A673 (cell line): ENCODE measurements around the gene SRGAP1. TPM values are rescaled to one million over a fixed set of nuclear protein-coding genes. Genes with fewer than 3 reads are reported as not detected.

Experiments used
- BruUV-seq: library from RNA; stranded (reverse); fragments of 400-500 nt; replicated peaks from 2 replicates; lab custom pipeline; 2021; lab: Mats Ljungman, UMichigan
- CTCF ChIA-PET: fragments of 300-600 bp; sonication (Branson Sonifier 250); formaldehyde crosslinking; loops from one replicate; lab custom pipeline; 2022; ENCODE audit warnings: antibody characterized with exemption; lab: Charles Lee
- POLR2A ChIA-PET: fragments of 300-600 bp; sonication (Branson Sonifier 250); formaldehyde crosslinking; loops from one replicate; lab custom pipeline; 2022; ENCODE audit warnings: antibody characterized with exemption; ENCODE audit not compliant: low non-redundant PET; lab: Charles Lee
- DNase-seq: peaks from one replicate; pipeline ENCODE4 v3.0.0-alpha.2; 2015; ENCODE audit warnings: low spot score
- H3K27ac ChIP-seq: fragments of 200-600 bp; sonication (generic); 2 replicates; pipeline ENCODE4 v1.5.1; 2016; ENCODE audit warnings: mixed run types, low read depth, mild to moderate bottlenecking, mixed read lengths, antibody characterized with exemption, low read length; ENCODE audit not compliant: poor library complexity, severe bottlenecking
- H3K27me3 ChIP-seq: fragments of 200-600 bp; sonication (generic); replicated peaks from 2 replicates; pipeline ENCODE4 v1.6.1; 2017; ENCODE audit warnings: mixed run types, low read depth, mild to moderate bottlenecking, mixed read lengths, antibody characterized with exemption, low read length; ENCODE audit not compliant: insufficient read depth, poor library complexity
- H3K36me3 ChIP-seq: fragments of 200-600 bp; sonication (generic); 2 replicates; pipeline ENCODE4 v1.6.1; 2016; ENCODE audit warnings: mixed run types, mild to moderate bottlenecking, mixed read lengths, antibody characterized with exemption, low read length; ENCODE audit not compliant: insufficient read depth, poor library complexity, severe bottlenecking
- H3K4me1 ChIP-seq: fragments of 200-600 bp; sonication (generic); 2 replicates; pipeline ENCODE4 v1.6.1; 2017; ENCODE audit warnings: mixed run types, mild to moderate bottlenecking, mixed read lengths, antibody characterized with exemption, low read length; ENCODE audit not compliant: insufficient read depth, poor library complexity, severe bottlenecking
- H3K4me3 ChIP-seq: fragments of 200-600 bp; sonication (generic); 2 replicates; pipeline ENCODE4 v1.5.1; 2016; ENCODE audit warnings: low read depth, mixed run types, mild to moderate bottlenecking, mixed read lengths, low read length; ENCODE audit not compliant: poor library complexity, severe bottlenecking
- H3K9me3 ChIP-seq: fragments of 200-600 bp; sonication (generic); 2 replicates; pipeline ENCODE4 v1.6.1; 2016; ENCODE audit warnings: mixed run types, low read depth, mild to moderate bottlenecking, mixed read lengths, antibody characterized with exemption, low read length; ENCODE audit not compliant: poor library complexity, severe bottlenecking
- EZH2 ChIP-seq: fragments of 200-600 bp; sonication (generic); IDR thresholded peaks from 2 replicates; pipeline ENCODE4 v1.6.1; 2017; ENCODE audit warnings: borderline replicate concordance, low read depth, mild to moderate bottlenecking, mixed read lengths, antibody characterized with exemption, low read length; ENCODE audit not compliant: poor library complexity, severe bottlenecking
- intact Hi-C: fragments of 100-400 bp; cut with micrococcal nuclease; formaldehyde crosslinking; loops from one replicate; pipeline ENCODE4 v1.10.0; 2022; ENCODE audit not compliant: unreplicated experiment
- total RNA-seq: library from RNA; stranded (reverse); gene quantifications from 2 replicates; pipeline ENCODE4 v1.2.3, GENCODE V29; 2021
- TF ChIP-seq, protein P1 (sequence below): fragments of 300-800, 200-600 bp; sonication (generic); conservative IDR thresholded peaks from 2 replicates; pipeline ENCODE4 v1.5.1; 2017; ENCODE audit warnings: low read depth, mild to moderate bottlenecking, antibody characterized with exemption, low read length, moderate library complexity, mixed read lengths

Gene SRGAP1
- total RNA-seq, 1 experiment from 2014 or later: 9.7 TPM

DNA sequence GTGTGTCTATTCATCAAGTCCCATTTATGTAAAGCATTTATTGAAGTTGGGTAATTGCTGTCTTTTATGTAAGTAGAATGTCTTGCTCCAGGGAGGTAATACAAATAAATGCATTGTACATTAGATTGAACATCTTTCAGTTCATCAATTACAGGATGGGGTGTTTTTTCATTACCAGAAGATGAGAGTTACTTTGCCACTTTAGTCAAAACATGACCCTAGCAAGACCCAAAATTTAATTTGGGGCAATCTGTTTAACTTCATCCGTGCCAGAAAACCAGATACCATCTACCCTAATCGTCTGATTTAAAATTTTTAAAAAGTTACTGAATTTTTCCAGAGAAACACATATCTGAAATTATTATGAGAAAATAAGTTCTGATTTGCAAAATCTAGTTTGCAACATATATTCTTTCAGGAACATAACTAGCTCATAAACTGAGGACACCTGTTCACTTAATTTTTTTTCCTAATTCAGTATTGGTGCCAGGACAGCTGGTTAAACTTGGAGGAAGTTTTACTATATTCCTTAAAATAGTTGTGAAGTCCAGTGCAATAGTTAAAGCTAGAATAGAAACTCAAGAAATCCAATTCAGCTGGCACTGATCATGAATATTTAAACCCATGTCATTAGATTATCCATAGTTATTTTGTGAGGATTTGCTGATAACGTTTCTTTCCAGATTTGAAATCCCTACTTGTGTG, 114.5 kb downstream of the SRGAP1 start:
- Histone ChIP-seq H3K9me3 (no peaks in the 10 kb centered on the region), H3K27me3 (no peaks in the 10 kb centered on the region), H3K4me3 (no peak overlapping the region), H3K36me3 (no peaks in the 10 kb centered on the region), H3K27ac (no peak overlapping the region), H3K4me1 (peaks cover 19% of the 10 kb centered on the region)
- intact Hi-C loops: no loop called here
- no peak for DNase-seq
- BruUV-seq: no TSS peak
- POLR2A ChIA-PET: no interaction called here
- TF ChIP-seq, protein P1, sequence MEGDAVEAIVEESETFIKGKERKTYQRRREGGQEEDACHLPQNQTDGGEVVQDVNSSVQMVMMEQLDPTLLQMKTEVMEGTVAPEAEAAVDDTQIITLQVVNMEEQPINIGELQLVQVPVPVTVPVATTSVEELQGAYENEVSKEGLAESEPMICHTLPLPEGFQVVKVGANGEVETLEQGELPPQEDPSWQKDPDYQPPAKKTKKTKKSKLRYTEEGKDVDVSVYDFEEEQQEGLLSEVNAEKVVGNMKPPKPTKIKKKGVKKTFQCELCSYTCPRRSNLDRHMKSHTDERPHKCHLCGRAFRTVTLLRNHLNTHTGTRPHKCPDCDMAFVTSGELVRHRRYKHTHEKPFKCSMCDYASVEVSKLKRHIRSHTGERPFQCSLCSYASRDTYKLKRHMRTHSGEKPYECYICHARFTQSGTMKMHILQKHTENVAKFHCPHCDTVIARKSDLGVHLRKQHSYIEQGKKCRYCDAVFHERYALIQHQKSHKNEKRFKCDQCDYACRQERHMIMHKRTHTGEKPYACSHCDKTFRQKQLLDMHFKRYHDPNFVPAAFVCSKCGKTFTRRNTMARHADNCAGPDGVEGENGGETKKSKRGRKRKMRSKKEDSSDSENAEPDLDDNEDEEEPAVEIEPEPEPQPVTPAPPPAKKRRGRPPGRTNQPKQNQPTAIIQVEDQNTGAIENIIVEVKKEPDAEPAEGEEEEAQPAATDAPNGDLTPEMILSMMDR: no peak
- TF ChIP-seq EZH2: no peak
- CTCF ChIA-PET: no interaction called here

DNA sequence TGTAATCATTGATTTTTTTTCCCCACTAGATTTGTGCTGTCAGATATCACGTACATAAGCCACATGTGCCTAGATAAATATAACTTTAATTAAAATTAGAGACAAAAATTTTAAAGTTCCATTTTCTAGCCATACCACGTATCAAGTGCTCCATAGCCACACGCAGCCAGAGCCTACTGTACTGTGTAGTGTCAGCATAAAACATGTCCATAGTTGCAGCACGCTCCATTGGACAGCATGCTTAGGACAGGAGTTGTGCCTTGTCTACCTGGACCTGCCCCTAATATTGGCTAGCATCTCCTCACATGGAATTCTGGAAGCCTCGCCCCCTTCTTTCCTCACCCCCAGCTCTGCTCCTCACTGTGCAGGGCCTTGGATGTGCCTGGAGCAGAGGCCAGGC, 116.5 kb downstream of the SRGAP1 start:
- H3K4me3 ChIP-seq: no peak overlapping the region
- H3K9me3 ChIP-seq: no peaks in the 10 kb centered on the region
- POLR2A ChIA-PET: no interaction called here
- intact Hi-C loops: no loop called here
- H3K36me3 ChIP-seq: no peaks in the 10 kb centered on the region
- BruUV-seq: no TSS peak
- H3K27ac ChIP-seq: no peak overlapping the region
- no peak for TF ChIP-seq EZH2
- TF ChIP-seq, protein P1: no peak
- H3K27me3 ChIP-seq: no peaks in the 10 kb centered on the region
- DNase-seq: no peak
- H3K4me1 ChIP-seq: peaks cover 30% of the 10 kb centered on the region
- CTCF ChIA-PET: no interaction called here

GRCh38 chr12:63961543-63961942, 117.0 kb downstream of the SRGAP1 start:
- TF ChIP-seq, protein P1: no peak
- no peak for TF ChIP-seq EZH2
- no peak for DNase-seq
- Histone ChIP-seq H3K27me3 (no peaks in the 10 kb centered on the region), H3K27ac (no peak overlapping the region), H3K36me3 (no peaks in the 10 kb centered on the region), H3K4me1 (peaks cover 35% of the 10 kb centered on the region), H3K9me3 (no peaks in the 10 kb centered on the region), H3K4me3 (no peak overlapping the region)
- CTCF ChIA-PET: no interaction called here
- intact Hi-C loops: no loop called here
- POLR2A ChIA-PET: no interaction called here
- no TSS peak for BruUV-seq
